Neural progenitor cell (in vitro differentiated cells): Measurements from ENCODE around the gene KNDC1.

Source experiments
- EZH2 ChIP-seq: fragments of 200-600 bp; sonication (generic); IDR thresholded peaks from 2 replicates; pipeline ENCODE4 v1.6.1; 2017; ENCODE audit warnings: antibody characterized with exemption, mild to moderate bottlenecking, moderate library complexity
- EZH2phosphoT487 ChIP-seq: fragments of 200-600 bp; sonication (generic); IDR thresholded peaks from 2 replicates; pipeline ENCODE4 v1.6.1; 2017; ENCODE audit warnings: antibody characterized with exemption
- TF ChIP-seq, protein P1 (sequence below): fragments of 200-600 bp; sonication (generic); IDR thresholded peaks from 2 replicates; pipeline ENCODE4 v1.5.1; 2017; ENCODE audit warnings: antibody characterized with exemption, mild to moderate bottlenecking

DNA sequence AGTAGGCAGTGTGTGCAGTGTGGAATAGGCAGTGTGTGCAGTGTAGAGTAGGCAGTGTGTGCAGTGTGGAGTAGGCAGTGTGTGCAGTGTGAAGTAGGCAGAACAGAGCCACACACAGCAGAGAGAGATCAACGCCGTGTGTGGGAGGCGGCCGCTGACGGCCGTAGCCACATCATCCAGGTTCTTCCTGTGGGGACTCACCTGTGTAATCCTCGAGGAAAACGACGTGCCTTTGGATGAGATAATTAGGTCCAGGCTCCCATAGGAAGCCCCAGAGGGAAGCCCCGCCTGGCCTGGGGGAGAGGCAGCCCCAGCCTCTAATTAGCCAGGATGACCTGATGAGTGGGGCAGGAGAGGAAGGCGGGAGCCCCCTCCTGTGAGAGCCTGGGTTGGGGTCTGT lies 25.4 kb downstream of the KNDC1 start:
- TF ChIP-seq, protein P1, sequence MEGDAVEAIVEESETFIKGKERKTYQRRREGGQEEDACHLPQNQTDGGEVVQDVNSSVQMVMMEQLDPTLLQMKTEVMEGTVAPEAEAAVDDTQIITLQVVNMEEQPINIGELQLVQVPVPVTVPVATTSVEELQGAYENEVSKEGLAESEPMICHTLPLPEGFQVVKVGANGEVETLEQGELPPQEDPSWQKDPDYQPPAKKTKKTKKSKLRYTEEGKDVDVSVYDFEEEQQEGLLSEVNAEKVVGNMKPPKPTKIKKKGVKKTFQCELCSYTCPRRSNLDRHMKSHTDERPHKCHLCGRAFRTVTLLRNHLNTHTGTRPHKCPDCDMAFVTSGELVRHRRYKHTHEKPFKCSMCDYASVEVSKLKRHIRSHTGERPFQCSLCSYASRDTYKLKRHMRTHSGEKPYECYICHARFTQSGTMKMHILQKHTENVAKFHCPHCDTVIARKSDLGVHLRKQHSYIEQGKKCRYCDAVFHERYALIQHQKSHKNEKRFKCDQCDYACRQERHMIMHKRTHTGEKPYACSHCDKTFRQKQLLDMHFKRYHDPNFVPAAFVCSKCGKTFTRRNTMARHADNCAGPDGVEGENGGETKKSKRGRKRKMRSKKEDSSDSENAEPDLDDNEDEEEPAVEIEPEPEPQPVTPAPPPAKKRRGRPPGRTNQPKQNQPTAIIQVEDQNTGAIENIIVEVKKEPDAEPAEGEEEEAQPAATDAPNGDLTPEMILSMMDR, result no peak
- TF ChIP-seq EZH2phosphoT487 (no peak), EZH2 (no peak)
